GM18858 (cell line): ENCODE measurements around the gene TMPRSS11F.

Source experiments
- ATAC-seq: cut with Tn5 transposase; IDR thresholded peaks from one replicate; pipeline ENCODE4 v1.9.1; 2021; ENCODE audit not compliant: unreplicated experiment

The TMPRSS11F gene

DNA sequence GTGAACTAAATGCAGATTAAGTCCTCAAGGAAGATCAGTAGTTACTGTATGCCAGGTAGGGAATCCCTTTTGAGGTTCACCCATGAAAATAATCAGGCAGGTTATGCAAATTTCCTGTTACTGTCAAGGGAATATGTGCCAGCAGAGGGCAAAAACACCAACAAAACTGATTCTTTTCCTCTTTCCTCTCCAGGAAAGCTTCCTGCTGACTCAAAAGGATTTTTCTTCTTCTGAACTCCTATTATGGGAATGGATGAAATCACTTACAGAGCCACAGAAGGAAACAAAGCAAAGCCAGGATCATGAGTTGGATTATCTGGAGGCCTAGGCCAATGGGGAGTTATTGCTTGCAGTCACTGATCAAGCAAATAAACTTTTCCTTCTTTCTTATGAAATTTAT lies 49.7 kb downstream of the TMPRSS11F start:
- no peak for ATAC-seq

DNA sequence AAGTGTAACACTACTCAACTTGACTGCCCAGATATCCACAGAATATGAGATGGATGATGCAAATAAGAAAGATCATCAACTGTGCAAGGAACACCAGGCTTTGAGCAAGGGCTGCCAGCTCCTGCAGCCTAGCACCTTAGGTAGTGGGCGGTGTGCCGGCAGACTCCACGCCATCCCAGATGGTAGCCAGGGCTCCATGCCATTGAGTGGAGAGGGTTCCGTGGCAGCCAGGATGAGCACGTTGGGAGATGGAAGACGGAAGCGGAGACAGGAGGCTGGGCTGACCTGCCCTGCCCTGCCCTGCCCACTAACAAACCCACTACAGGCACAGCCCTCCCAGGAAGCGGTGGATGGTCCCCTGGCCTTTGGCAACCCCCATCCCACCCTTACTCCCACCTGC lies 51.9 kb downstream of the TMPRSS11F start:
- ATAC-seq = no peak

DNA sequence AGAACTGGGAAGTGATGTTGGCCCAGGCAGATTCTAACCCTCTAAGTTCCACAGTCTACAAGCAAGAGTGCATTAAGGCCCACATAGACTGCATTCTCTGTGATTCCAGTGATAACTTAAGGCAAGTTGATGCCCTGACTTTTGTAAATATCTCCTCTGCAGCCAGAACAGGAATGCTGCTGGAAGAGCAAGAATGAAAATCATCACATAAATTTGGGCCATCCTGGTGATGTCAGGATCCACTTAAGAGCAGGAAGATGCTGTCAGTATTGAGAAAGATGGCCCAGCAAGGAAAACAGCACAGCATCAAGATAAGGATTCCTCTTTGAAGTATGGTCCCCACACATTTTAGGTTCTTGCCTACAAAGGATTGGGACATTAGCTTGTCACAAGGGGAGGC lies 52.4 kb downstream of the TMPRSS11F start:
- ATAC-seq = no peak

DNA sequence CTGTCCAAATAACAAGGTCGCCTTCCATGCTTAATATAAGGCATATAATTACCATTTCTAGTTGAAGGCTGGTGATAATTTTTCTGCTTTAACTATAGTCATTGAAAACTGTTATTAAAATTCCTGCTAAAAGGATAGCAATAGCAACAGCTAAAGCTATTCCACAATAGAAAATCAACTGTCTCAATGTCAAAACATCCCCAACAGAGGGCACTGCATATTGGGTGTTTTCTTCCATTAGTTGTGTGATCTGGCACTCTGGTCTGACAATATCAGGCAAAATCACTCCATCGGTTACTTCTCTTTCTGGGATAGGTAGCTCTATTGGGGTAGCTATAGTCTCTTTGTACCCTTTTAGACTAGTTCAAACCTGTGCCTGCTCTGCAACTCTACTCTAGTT lies 53.5 kb downstream of the TMPRSS11F start:
- no peak for ATAC-seq

DNA sequence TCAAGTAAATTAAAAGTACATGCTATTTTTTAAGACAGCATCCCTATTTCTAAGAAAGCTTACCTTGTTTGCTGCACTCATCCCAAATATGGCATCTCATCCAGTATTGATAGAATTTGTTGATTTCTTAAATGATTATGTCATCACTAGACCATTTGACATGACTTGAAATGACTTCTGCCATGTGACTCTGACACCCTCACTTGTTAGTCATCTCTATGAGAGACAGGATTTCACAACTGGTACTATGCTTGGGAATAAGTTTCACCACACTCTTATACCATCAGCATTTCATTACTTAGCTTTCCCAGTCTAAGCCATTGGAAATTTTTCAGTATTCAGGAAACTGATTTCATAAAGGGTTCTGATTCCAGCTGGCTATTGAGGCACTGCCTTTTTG lies 55.3 kb downstream of the TMPRSS11F start:
- ATAC-seq = no peak

DNA sequence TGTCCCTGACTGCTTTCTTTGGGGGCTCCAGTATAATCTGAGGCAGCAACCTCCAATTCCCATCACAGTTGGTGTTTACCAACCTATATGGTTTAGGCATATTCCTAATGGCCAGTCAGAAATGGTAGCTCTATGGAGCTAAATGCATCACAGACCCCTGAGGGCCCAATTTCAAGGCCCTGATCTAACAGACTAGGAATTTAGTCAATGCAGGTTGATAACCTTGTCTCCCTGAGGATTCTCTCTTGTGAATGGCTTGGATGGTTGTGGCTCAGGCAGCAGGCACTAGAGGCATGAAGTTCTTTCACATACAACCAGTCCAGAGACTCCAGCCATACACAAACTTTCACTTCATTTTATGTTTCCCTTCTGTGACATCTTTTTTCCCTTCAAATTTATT lies 59.4 kb downstream of the TMPRSS11F start:
- ATAC-seq = no peak

DNA sequence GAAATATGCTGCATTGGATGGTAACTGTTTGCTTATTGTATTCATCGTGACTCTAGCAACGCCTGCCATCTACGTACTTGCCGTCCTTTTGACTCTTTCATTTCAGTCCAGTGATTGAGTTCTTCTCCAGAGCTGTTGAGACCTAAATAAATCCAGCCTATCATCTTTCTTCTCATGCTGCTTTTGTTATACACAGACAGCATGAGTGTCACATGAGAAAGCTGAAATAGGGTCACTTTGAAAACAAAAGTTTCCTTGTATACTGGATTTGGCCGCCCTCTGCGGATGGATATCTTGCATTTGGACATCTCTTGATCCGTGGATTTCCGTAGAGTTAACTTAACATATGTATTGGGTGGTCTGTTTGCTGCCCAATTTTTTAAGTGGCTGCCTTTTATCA lies 67.2 kb downstream of the TMPRSS11F start:
- ATAC-seq = no peak

DNA sequence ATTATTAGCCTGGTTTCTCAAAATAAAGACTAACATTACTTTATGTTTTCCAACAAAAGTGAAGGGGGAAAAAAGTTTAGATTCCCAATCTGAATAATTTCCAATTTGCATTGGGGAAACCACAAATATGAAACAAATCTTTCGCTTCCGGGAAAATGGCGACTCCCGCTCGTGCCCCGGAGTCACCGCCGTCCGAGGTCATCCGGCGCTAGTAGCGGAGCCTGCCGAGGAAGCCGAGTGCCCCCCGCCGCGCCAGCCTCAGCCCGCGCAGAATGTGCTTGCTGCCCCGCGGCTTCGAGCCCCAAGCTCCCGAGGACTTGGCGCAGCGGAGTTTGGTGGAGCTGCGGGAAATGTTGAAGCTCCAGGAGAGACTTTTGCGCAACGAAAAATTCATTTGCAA lies 91.4 kb downstream of the TMPRSS11F start:
- ATAC-seq = no peak

DNA sequence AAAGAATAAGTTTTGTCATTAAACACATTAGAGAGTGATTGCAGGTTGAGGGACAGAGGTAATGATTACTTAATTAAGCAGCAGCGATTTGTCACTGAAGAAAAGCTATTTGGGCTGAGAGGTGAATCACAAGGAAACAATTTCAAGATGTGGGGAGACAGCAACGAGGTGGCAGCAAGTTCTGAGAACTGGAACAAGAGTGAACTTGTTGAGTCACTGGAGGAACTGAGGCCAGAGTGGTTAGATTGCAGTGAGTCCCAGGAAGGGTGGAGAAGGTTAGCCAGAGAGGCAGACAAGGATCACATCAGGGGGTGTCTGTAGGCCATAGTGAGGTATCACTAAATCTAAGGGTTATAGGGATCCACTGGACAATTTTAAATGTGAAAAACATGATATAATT lies 108.5 kb downstream of the TMPRSS11F start:
- ATAC-seq = no peak

DNA sequence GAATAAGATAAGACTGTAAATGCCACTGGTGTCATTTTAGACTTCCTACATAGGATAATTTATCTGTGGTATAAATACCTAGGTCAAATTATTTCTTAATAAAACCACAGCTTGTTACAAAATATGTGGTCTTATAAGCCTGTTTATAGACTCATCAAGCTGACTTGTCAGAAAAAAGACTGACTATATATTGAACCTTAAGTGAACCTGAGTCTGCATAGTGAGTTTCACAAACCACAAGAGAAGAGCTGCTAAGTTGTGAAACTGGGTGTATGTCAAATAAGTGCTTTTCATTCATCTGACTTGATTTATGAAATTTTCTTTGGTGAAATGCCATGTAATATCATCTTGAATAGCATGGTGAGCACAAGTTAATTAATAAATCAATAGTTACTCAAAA lies 118.0 kb downstream of the TMPRSS11F start:
- no peak for ATAC-seq
